Right cardiac atrium (tissue), 5 donors: ENCODE measurements around the gene ABI1. TPM values are rescaled to one million over a fixed set of nuclear protein-coding genes. Genes with fewer than 3 reads are reported as not detected.

ENCODE experiments used
- ATAC-seq, 2 donors: fragments of 200-7000 bp; cut with Tn5 transposase; one replicate each; pipeline versions ENCODE4 v1.8.0 to v1.9.1; 2020; ENCODE audit warnings: moderate library complexity in 2 of 2, mild to moderate bottlenecking in 1 of 2
- DNase-seq, 3 donors: peaks; one replicate each; pipeline ENCODE4 v3.0.0-alpha.2; 2020
- H3K27ac ChIP-seq: one replicate; pipeline ENCODE4 v1.5.1; 2013; ENCODE audit warnings: mild to moderate bottlenecking, low read length, control low read depth, moderate library complexity
- H3K27me3 ChIP-seq: one replicate; pipeline ENCODE4 v1.6.1; 2013; ENCODE audit not compliant: control insufficient read depth, insufficient read depth
- H3K4me1 ChIP-seq: one replicate; pipeline ENCODE4 v1.6.1; 2013; ENCODE audit warnings: low read length; ENCODE audit not compliant: control insufficient read depth, insufficient read depth
- H3K4me3 ChIP-seq: one replicate; pipeline ENCODE4 v1.5.1; 2013; ENCODE audit warnings: low read length, control low read depth
- H3K9me3 ChIP-seq: one replicate; pipeline ENCODE4 v1.6.1; 2013; ENCODE audit warnings: low read length; ENCODE audit not compliant: control insufficient read depth
- WGBS: extraction: QIAGEN DNeasy Blood & Tissue Kit; methylation state at CpG from one replicate; pipeline ENCODE4 v1.1.7; 2013; 5-methylcytosine and 5-hydroxymethylcytosine counted together
- intact Hi-C, 4 donors: fragments of 100-400 bp; cut with DNase I; formaldehyde crosslinking; loops; one replicate each; pipeline versions ENCODE4 v1.11.0 to v1.14.0; 2022 to 2023
- polyA plus RNA-seq: library from polyadenylated mRNA; stranded (reverse); fragments of 200-250 nt; gene quantifications from one replicate; pipeline ENCODE4 v1.2.3, GENCODE V29; 2013
- total RNA-seq, 4 donors: library from RNA; stranded (reverse); fragmentation: NEBNext Ultra II Directional; extraction: Animal tissue kit (Norgen Biotek cat#: 25700); gene quantifications; one replicate each; pipeline ENCODE4 v1.2.1, GENCODE V29; 2021
- donor health status: healthy with polysubstance abuse.
- donor health status: DM: no; HTN: yes; CAD: no.
- donor health status: DM: no; HTN: no; CAD: no.
- donor health status: DM: no; HTN: yes; CAD: no; lungs with severe emphysema.
- donor health status: DM: yes; HTN: yes; CAD: no.

The ABI1 gene
- total and polyA plus RNA-seq, 5 donors = 9.6 to 28.2 (median 26.3) TPM

- intact Hi-C loops = no loop called here
- no peaks in the 10 kb centered on the region for H3K9me3 ChIP-seq
- 87% methylated on average over 5 of the region's 5 CpGs for WGBS
- no peaks in the 10 kb centered on the region for H3K4me1 ChIP-seq
- no peak for DNase-seq
- no peak overlapping the region for H3K4me3 ChIP-seq
- ATAC-seq = no peak
- H3K27ac ChIP-seq = no peak overlapping the region
- H3K27me3 ChIP-seq = no peaks in the 10 kb centered on the region
These were observed 114.7 kb downstream of the ABI1 start for GRCh38 chr10:26746061-26746460.

GRCh38 chr10:26743841-26744240 lies 116.9 kb downstream of the ABI1 start:
- intact Hi-C loops = no loop called here
- ATAC-seq (no peak), DNase-seq (no peak)
- Histone ChIP-seq H3K9me3 (no peaks in the 10 kb centered on the region), H3K4me3 (no peak overlapping the region), H3K27ac (no peak overlapping the region), H3K27me3 (no peaks in the 10 kb centered on the region), H3K4me1 (no peaks in the 10 kb centered on the region)
- WGBS = 73% methylated on average over 1 of the region's 1 CpG

- H3K4me1 ChIP-seq = no peaks in the 10 kb centered on the region
- DNase-seq (no peak), ATAC-seq (no peak)
- intact Hi-C loops = no loop called here
- no peak overlapping the region for H3K4me3 ChIP-seq
- H3K9me3 ChIP-seq = no peaks in the 10 kb centered on the region
- H3K27me3 ChIP-seq = no peaks in the 10 kb centered on the region
- 91% methylated on average over 2 of the region's 2 CpGs for WGBS
- no peak overlapping the region for H3K27ac ChIP-seq
These were observed 117.7 kb downstream of the ABI1 start for GRCh38 chr10:26743091-26743490.

- no peaks in the 10 kb centered on the region for H3K9me3 ChIP-seq
- over 99% methylated on average over 4 of the region's 4 CpGs for WGBS
- no peaks in the 10 kb centered on the region for H3K4me1 ChIP-seq
- H3K27me3 ChIP-seq = no peaks in the 10 kb centered on the region
- no peak for ATAC-seq
- no peak overlapping the region for H3K4me3 ChIP-seq
- intact Hi-C loops = no loop called here
- no peak for DNase-seq
- H3K27ac ChIP-seq = no peak overlapping the region
These were observed 119.4 kb downstream of the ABI1 start for GRCh38 chr10:26741368-26741767.

- Histone ChIP-seq H3K4me1 (no peaks in the 10 kb centered on the region), H3K27ac (no peak overlapping the region), H3K27me3 (no peaks in the 10 kb centered on the region), H3K4me3 (no peak overlapping the region), H3K9me3 (no peaks in the 10 kb centered on the region)
- WGBS = 77% methylated on average over 6 of the region's 6 CpGs
- intact Hi-C loops = loop anchor here in 1 of 4 donors (10.0 kb wide), 1 partner anchor 126 kb away; the partner anchor contains the start of gene ABI1
- DNase-seq (no peak), ATAC-seq (no peak)
These were observed 121.6 kb downstream of the ABI1 start for GRCh38 chr10:26739071-26739631.

GRCh38 chr10:26738301-26738911 lies 122.4 kb downstream of the ABI1 start:
- DNase-seq (no peak), ATAC-seq (no peak)
- H3K4me3 ChIP-seq = no peak overlapping the region
- H3K27me3 ChIP-seq = no peaks in the 10 kb centered on the region
- no peaks in the 10 kb centered on the region for H3K4me1 ChIP-seq
- intact Hi-C loops = loop anchor here in 1 of 4 donors (10.0 kb wide), 1 partner anchor 126 kb away; the partner anchor contains the start of gene ABI1
- H3K27ac ChIP-seq = no peak overlapping the region
- no peaks in the 10 kb centered on the region for H3K9me3 ChIP-seq
- 83% methylated on average over 5 of the region's 5 CpGs for WGBS

- Histone ChIP-seq H3K4me1 (no peaks in the 10 kb centered on the region), H3K27ac (no peak overlapping the region), H3K9me3 (no peaks in the 10 kb centered on the region), H3K4me3 (no peak overlapping the region), H3K27me3 (no peaks in the 10 kb centered on the region)
- 75% methylated on average over 1 of the region's 1 CpG for WGBS
- no peak for DNase-seq
- peak; percentile 17 to 56 for ATAC-seq
- intact Hi-C loops = loop anchor here in 1 of 4 donors (10.0 kb wide), 1 partner anchor 127 kb away; the partner anchor contains the start of gene ABI1
These were observed 123.0 kb downstream of the ABI1 start for GRCh38 chr10:26737730-26738129.

- WGBS = 88% methylated on average over 4 of the region's 4 CpGs
- H3K27me3 ChIP-seq = no peaks in the 10 kb centered on the region
- ATAC-seq = no peak
- intact Hi-C loops = loop anchor here in 1 of 4 donors (10.0 kb wide), 1 partner anchor 129 kb away; the partner anchor contains the start of gene ABI1
- no peak overlapping the region for H3K27ac ChIP-seq
- no peaks in the 10 kb centered on the region for H3K4me1 ChIP-seq
- H3K9me3 ChIP-seq = no peaks in the 10 kb centered on the region
- H3K4me3 ChIP-seq = no peak overlapping the region
- no peak for DNase-seq
These were observed 125.3 kb downstream of the ABI1 start for GRCh38 chr10:26735435-26735834.

GRCh38 chr10:26733750-26734568 lies 126.8 kb downstream of the ABI1 start:
- WGBS = 81% methylated on average over 14 of the region's 14 CpGs

GRCh38 chr10:26730552-26730951 lies 130.2 kb downstream of the ABI1 start:
- Histone ChIP-seq H3K27ac (no peak overlapping the region), H3K27me3 (no peaks in the 10 kb centered on the region), H3K4me1 (no peaks in the 10 kb centered on the region), H3K9me3 (no peaks in the 10 kb centered on the region), H3K4me3 (no peak overlapping the region)
- no peak for DNase-seq
- ATAC-seq = no peak
- 86% methylated on average over 2 of the region's 2 CpGs for WGBS
- intact Hi-C loops = loop anchor here in 1 of 4 donors (10.0 kb wide), 1 partner anchor 134 kb away; the partner anchor contains the start of gene ABI1

More at GRCh38 chr10:26733750-26734568, 126.8 kb downstream of the ABI1 start:
- peak in 1 of 2 donors; percentile 40 for ATAC-seq
- H3K27ac ChIP-seq = no peak overlapping the region
- no peak for DNase-seq
- no peaks in the 10 kb centered on the region for H3K9me3 ChIP-seq
- H3K4me1 ChIP-seq = no peaks in the 10 kb centered on the region
- no peak overlapping the region for H3K4me3 ChIP-seq
- intact Hi-C loops = loop anchor here in 1 of 4 donors (10.0 kb wide), 1 partner anchor 131 kb away; the partner anchor contains the start of gene ABI1
- H3K27me3 ChIP-seq = no peaks in the 10 kb centered on the region

- intact Hi-C loops = loop anchor here in 3 of 4 donors (5.0 kb wide), 2 partner anchors 148 to 153 kb away; no protein-coding TSS in a partner anchor
- Histone ChIP-seq H3K4me3 (no peak overlapping the region), H3K27me3 (no peaks in the 10 kb centered on the region), H3K27ac (no peak overlapping the region), H3K4me1 (no peaks in the 10 kb centered on the region), H3K9me3 (no peaks in the 10 kb centered on the region)
- ATAC-seq (no peak), DNase-seq (no peak)
- 72% methylated on average over 4 of the region's 4 CpGs for WGBS
These were observed 131.4 kb downstream of the ABI1 start for GRCh38 chr10:26729395-26729794.
